Activated B cell treated with CpG ODN at 0.5 μM for 24 hours (primary cell): Measurements from ENCODE around the gene PCID2. TPM values are rescaled to one million over a fixed set of nuclear protein-coding genes. Genes with fewer than 3 reads are reported as not detected.
"Not testable (repeated sequence)": the region's sequence is repeated elsewhere in the genome, so short reads cannot be mapped to it uniquely, and the experiment has no call there.

Experiments used
- ATAC-seq: fragments of 200-7000 bp; cut with Tn5 transposase; one replicate; pipeline ENCODE4 v1.10.0; 2021; ENCODE audit warnings: low read depth, mild to moderate bottlenecking, moderate library complexity
- CTCF ChIA-PET: fragments of 350-600 bp; sonication (Branson Sonifier 250); formaldehyde crosslinking; loops from one replicate; lab custom pipeline; 2021; ENCODE audit warnings: antibody characterized with exemption; lab: Charles Lee
- POLR2A ChIA-PET: fragments of 350-600 bp; sonication (Branson Sonifier 250); formaldehyde crosslinking; loops from one replicate; lab custom pipeline; 2021; ENCODE audit warnings: antibody characterized with exemption; lab: Charles Lee
- DNase-seq: peaks from one replicate; pipeline ENCODE4 v3.0.0; 2022
- H3K27ac Mint-ChIP-seq: one replicate; pipeline ENCODE4 v1.8.0; 2020; ENCODE audit warnings: mixed read lengths
- H3K27me3 Mint-ChIP-seq: one replicate; pipeline ENCODE4 v1.8.0; 2021; ENCODE audit warnings: mixed read lengths
- H3K36me3 Mint-ChIP-seq: one replicate; pipeline ENCODE4 v1.8.0; 2021; ENCODE audit warnings: low read depth, mixed read lengths
- H3K4me1 Mint-ChIP-seq: one replicate; pipeline ENCODE4 v1.8.0; 2021; ENCODE audit warnings: mixed read lengths
- H3K4me3 Mint-ChIP-seq: one replicate; pipeline ENCODE4 v1.8.0; 2020; ENCODE audit warnings: mild to moderate bottlenecking, mixed read lengths
- H3K9me3 Mint-ChIP-seq: one replicate; pipeline ENCODE4 v1.8.0; 2020; ENCODE audit warnings: mixed read lengths
- CTCF ChIP-seq: fragments of 200-600 bp; IDR thresholded peaks from one replicate; pipeline ENCODE4 v1.8.0; 2022; ENCODE audit warnings: antibody characterized with exemption, mild to moderate bottlenecking
- intact Hi-C: fragments of 100-400 bp; cut with micrococcal nuclease; formaldehyde crosslinking; loops from one replicate; pipeline ENCODE4 v1.15.1; 2024
- total RNA-seq: library from RNA; stranded (reverse); gene quantifications from 2 replicates; pipeline ENCODE4 v1.2.3, GENCODE V29; 2022

The PCID2 gene
- 35.6 and 43.1 TPM in 2 replicates for total RNA-seq

GRCh38 chr13:113208421-113209335 lies at the start of gene PCID2:
TSS of gene PCID2 (minus strand) at chr13:113208669. CDS start at chr13:113208634, 35 bp downstream.
- CTCF ChIA-PET, result interaction anchor here (1.0 to 2.4 kb wide), 3 partner anchors 30 to 266 kb away, joined by 4 to 7 read pairs (median 5); partner anchors contain the start of gene LAMP1
- peaks cover 56% of the 10 kb centered on the region for H3K4me1 Mint-ChIP-seq

GRCh38 chr13:113257908-113258307 lies 49.4 kb upstream of the PCID2 start:
- POLR2A ChIA-PET, H3K9me3 Mint-ChIP-seq, DNase-seq, H3K4me3 Mint-ChIP-seq, intact Hi-C loops, H3K27ac Mint-ChIP-seq, H3K27me3 Mint-ChIP-seq, H3K4me1 Mint-ChIP-seq, ATAC-seq: not testable (repeated sequence)
- H3K36me3 Mint-ChIP-seq, result peaks cover 75% of the 10 kb centered on the region
- CTCF ChIA-PET, result interaction anchor here (0.6 kb wide), 1 partner anchor 12 kb away, joined by 4 read pairs; no protein-coding TSS in a partner anchor

More at GRCh38 chr13:113208421-113209335, at the start of gene PCID2:
- no peaks in the 10 kb centered on the region for H3K9me3 Mint-ChIP-seq
- peak; percentile 99 for DNase-seq
- intact Hi-C loops, result loop anchor here (1.0 to 5.0 kb wide), 8 partner anchors 55 to 620 kb away; partner anchors contain the start of genes ADPRHL1, DCUN1D2, LAMP1 and MCF2L
- POLR2A ChIA-PET, result interaction anchor here (0.6 to 2.6 kb wide), 10 partner anchors 17 to 1105 kb away, joined by 3 to 40 read pairs (median 4); partner anchors contain the start of genes DCUN1D2 and LAMP1
- peak within 1 kb of the TSS; percentile 89 for H3K4me3 Mint-ChIP-seq
- TF ChIP-seq CTCF, result no peak
- no peaks in the 10 kb centered on the region for H3K27me3 Mint-ChIP-seq
- ATAC-seq, result peak; percentile 73
- peaks cover 38% of the 10 kb centered on the region for H3K36me3 Mint-ChIP-seq
- H3K27ac Mint-ChIP-seq, result peak within 1 kb of the TSS; percentile 79

GRCh38 chr13:113252516-113253095 lies 44.1 kb upstream of the PCID2 start:
- H3K4me1 Mint-ChIP-seq, result no peaks in the 10 kb centered on the region
- H3K36me3 Mint-ChIP-seq, result peaks cover 87% of the 10 kb centered on the region
- no peak for TF ChIP-seq CTCF
- ATAC-seq (no peak), DNase-seq (no peak)
- intact Hi-C loops, result no loop called here
- POLR2A ChIA-PET, result no interaction called here
- no peaks in the 10 kb centered on the region for H3K9me3 Mint-ChIP-seq
- H3K4me3 Mint-ChIP-seq, result no peak overlapping the region
- CTCF ChIA-PET, result no interaction called here
- H3K27ac Mint-ChIP-seq, result no peak overlapping the region
- H3K27me3 Mint-ChIP-seq, result no peaks in the 10 kb centered on the region

- intact Hi-C loops, result no loop called here
- TF ChIP-seq CTCF, result no peak
- DNase-seq (no peak), ATAC-seq (no peak)
- H3K4me1 Mint-ChIP-seq, result no peaks in the 10 kb centered on the region
- ChIA-PET CTCF (no interaction called here), POLR2A (no interaction called here)
- H3K27me3 Mint-ChIP-seq, result no peaks in the 10 kb centered on the region
- H3K36me3 Mint-ChIP-seq, result peaks cover 93% of the 10 kb centered on the region
- no peaks in the 10 kb centered on the region for H3K9me3 Mint-ChIP-seq
- H3K27ac Mint-ChIP-seq, result no peak overlapping the region
- no peak overlapping the region for H3K4me3 Mint-ChIP-seq
These were observed 37.7 kb upstream of the PCID2 start for GRCh38 chr13:113245849-113246796.

- no peak for TF ChIP-seq CTCF
- no peak for ATAC-seq
- DNase-seq, result no peak
- intact Hi-C loops, result no loop called here
- peaks cover 94% of the 10 kb centered on the region for H3K36me3 Mint-ChIP-seq
- H3K4me1 Mint-ChIP-seq, result no peaks in the 10 kb centered on the region
- CTCF ChIA-PET, result no interaction called here
- no peaks in the 10 kb centered on the region for H3K9me3 Mint-ChIP-seq
- H3K27ac Mint-ChIP-seq, result no peak overlapping the region
- POLR2A ChIA-PET, result no interaction called here
- H3K4me3 Mint-ChIP-seq, result no peak overlapping the region
- no peaks in the 10 kb centered on the region for H3K27me3 Mint-ChIP-seq
These were observed 35.4 kb upstream of the PCID2 start for GRCh38 chr13:113243847-113244246.

GRCh38 chr13:113241623-113242022 lies 33.2 kb upstream of the PCID2 start:
- intact Hi-C loops, H3K9me3 Mint-ChIP-seq, CTCF ChIA-PET, H3K4me3 Mint-ChIP-seq, POLR2A ChIA-PET, DNase-seq, H3K27me3 Mint-ChIP-seq, H3K4me1 Mint-ChIP-seq, H3K27ac Mint-ChIP-seq, ATAC-seq: not testable (repeated sequence)
- peaks cover 85% of the 10 kb centered on the region for H3K36me3 Mint-ChIP-seq
